Kidney (tissue), 14 donors: ENCODE measurements around the gene TMEM156. TPM values are rescaled to one million over a fixed set of nuclear protein-coding genes. Genes with fewer than 3 reads are reported as not detected.

Source experiments
- DNase-seq, 5 donors: peaks; one replicate each; pipeline ENCODE4 v3.0.0-alpha.2; 2013 to 2020
- FAIRE-seq: peaks from 2 replicates; lab custom pipeline; 2012; peaks lifted over from hg19 to GRCh38; lab: Jason Lieb, UNC
- H3K27ac ChIP-seq, 2 donors: one replicate each; pipeline ENCODE4 v1.7.0; 2013; ENCODE audit warnings: low read depth in 2 of 2, low read length in 2 of 2, inconsistent platforms in 1 of 2
- H3K27me3 ChIP-seq: one replicate; pipeline ENCODE4 v1.7.1; 2013; ENCODE audit warnings: low read length, inconsistent platforms; ENCODE audit not compliant: control insufficient read depth, insufficient read depth
- H3K36me3 ChIP-seq, 3 donors: one replicate each; pipeline versions ENCODE4 v1.7.0 to v1.7.1; 2013; ENCODE audit warnings: low read length in 3 of 3, control low read depth in 1 of 3, inconsistent platforms in 1 of 3; ENCODE audit not compliant: insufficient read depth in 3 of 3, control insufficient read depth in 2 of 3
- H3K4me1 ChIP-seq, 3 donors: one replicate each; pipeline versions ENCODE4 v1.7.0 to v1.7.1; 2013; ENCODE audit warnings: low read length in 3 of 3, inconsistent platforms in 1 of 3, low read depth in 1 of 3; ENCODE audit not compliant: control insufficient read depth in 2 of 3, insufficient read depth in 2 of 3
- H3K4me3 ChIP-seq, 3 donors: one replicate each; pipeline versions ENCODE4 v1.7.0 to v1.8.1; 2013; ENCODE audit warnings: low read length in 3 of 3, control low read depth in 1 of 3, inconsistent platforms in 1 of 3
- H3K9ac ChIP-seq, 3 donors: one replicate each; pipeline versions ENCODE4 v1.7.0 to v1.7.1; 2013; ENCODE audit warnings: low read length in 3 of 3, control low read depth in 1 of 3, inconsistent platforms in 1 of 3
- H3K9me3 ChIP-seq, 3 donors: one replicate each; pipeline versions ENCODE4 v1.7.0 to v1.7.1; 2013; ENCODE audit warnings: low read length in 3 of 3, control low read depth in 1 of 3, inconsistent platforms in 1 of 3; ENCODE audit not compliant: control insufficient read depth in 2 of 3, insufficient read depth in 1 of 3
- CTCF ChIP-seq: IDR thresholded peaks from 3 replicates; pipeline ENCODE4 v1.5.1; 2012; ENCODE audit warnings: mild to moderate bottlenecking, moderate library complexity, borderline replicate concordance; ENCODE audit not compliant: insufficient read depth; ENCODE audit errors: extremely low read depth
- intact Hi-C: fragments of 100-400 bp; cut with DNase I; formaldehyde crosslinking; loops from one replicate; pipeline ENCODE4 v1.11.1; 2022
- polyA plus RNA-seq: library from polyadenylated mRNA; stranded (reverse); fragments of 350-450 nt; fragmentation: Illumina TruSeq; extraction: RNeasy Lipid Tissue Mini Kit (QIAGEN cat#74804); gene quantifications from one replicate; pipeline ENCODE4 v1.2.3, GENCODE V29; 2014; ENCODE audit warnings: low read depth, low replicate concordance; ENCODE audit not compliant: insufficient read depth
- total RNA-seq: library from RNA; stranded (reverse); fragmentation: NEBNext Ultra II Directional; extraction: Animal tissue kit (Norgen Biotek cat#: 25700); gene quantifications from one replicate; pipeline ENCODE4 v1.2.1, GENCODE V29; 2021
- donor health status: control.
- donor health status: control.
- donor health status: control.
- donor health status: control.
- donor health status: control.
- donor health status: DM: yes; HTN: yes; CAD: no.
- donor health status: Normal renal cell carcinoma (clear cell type).

Gene TMEM156
- total and polyA plus RNA-seq, 2 donors from 2014 or later, result 1.8 to 3.5 TPM

GRCh38 chr4:38995660-38996005, 36.6 kb downstream of the TMEM156 start:
- no peak for DNase-seq
- Histone ChIP-seq H3K9ac (no peak overlapping the region), H3K9me3 (no peaks in the 10 kb centered on the region), H3K27ac (no peak overlapping the region), H3K27me3 (no peaks in the 10 kb centered on the region), H3K4me1 (no peaks in the 10 kb centered on the region), H3K4me3 (no peak overlapping the region), H3K36me3 (no peaks in the 10 kb centered on the region)
- intact Hi-C loops, result no loop called here
- no peak for TF ChIP-seq CTCF
- FAIRE-seq, result no peak

GRCh38 chr4:38994135-38994534, 38.1 kb downstream of the TMEM156 start:
- no peak for FAIRE-seq
- H3K27ac ChIP-seq, result no peak overlapping the region
- DNase-seq, result no peak
- no peak overlapping the region for H3K9ac ChIP-seq
- no peak overlapping the region for H3K4me3 ChIP-seq
- no peaks in the 10 kb centered on the region for H3K36me3 ChIP-seq
- H3K9me3 ChIP-seq, result no peaks in the 10 kb centered on the region
- no peak for TF ChIP-seq CTCF
- H3K27me3 ChIP-seq, result no peaks in the 10 kb centered on the region
- H3K4me1 ChIP-seq, result no peaks in the 10 kb centered on the region
- intact Hi-C loops, result no loop called here

- no peaks in the 10 kb centered on the region for H3K4me1 ChIP-seq
- H3K27ac ChIP-seq, result no peak overlapping the region
- H3K9ac ChIP-seq, result no peak overlapping the region
- intact Hi-C loops, result no loop called here
- no peak overlapping the region for H3K4me3 ChIP-seq
- no peak for TF ChIP-seq CTCF
- no peaks in the 10 kb centered on the region for H3K36me3 ChIP-seq
- FAIRE-seq, result no peak
- no peaks in the 10 kb centered on the region for H3K9me3 ChIP-seq
- no peak for DNase-seq
- H3K27me3 ChIP-seq, result no peaks in the 10 kb centered on the region
Observed at GRCh38 chr4:38993683-38994082, 38.5 kb downstream of the TMEM156 start.

GRCh38 chr4:38990241-38990640, 42.0 kb downstream of the TMEM156 start:
- intact Hi-C loops, result no loop called here
- H3K27me3 ChIP-seq, result no peaks in the 10 kb centered on the region
- DNase-seq (no peak), FAIRE-seq (no peak)
- TF ChIP-seq CTCF, result no peak
- H3K27ac ChIP-seq, result no peak overlapping the region
- H3K9ac ChIP-seq, result no peak overlapping the region
- no peaks in the 10 kb centered on the region for H3K36me3 ChIP-seq
- no peak overlapping the region for H3K4me3 ChIP-seq
- no peaks in the 10 kb centered on the region for H3K9me3 ChIP-seq
- H3K4me1 ChIP-seq, result no peaks in the 10 kb centered on the region
